Measurements from ENCODE around the gene IGSF21. TPM values are rescaled to one million over a fixed set of nuclear protein-coding genes. Genes with fewer than 3 reads are reported as not detected.

IGSF21 gene
- total and polyA plus RNA-seq, 2 donors from 2014 or later: 1.4 to 6.6 TPM

- DNase-seq (no peak), FAIRE-seq (no peak)
- no peaks in the 10 kb centered on the region for H3K4me1 ChIP-seq (ENCODE audit: control insufficient read depth in 2 of 3, insufficient read depth in 2 of 3, low read depth in 1 of 3, low read length in 3 of 3)
- H3K4me3 ChIP-seq (ENCODE audit: low read length in 3 of 3): no peak overlapping the region
- TF ChIP-seq, protein P1, sequence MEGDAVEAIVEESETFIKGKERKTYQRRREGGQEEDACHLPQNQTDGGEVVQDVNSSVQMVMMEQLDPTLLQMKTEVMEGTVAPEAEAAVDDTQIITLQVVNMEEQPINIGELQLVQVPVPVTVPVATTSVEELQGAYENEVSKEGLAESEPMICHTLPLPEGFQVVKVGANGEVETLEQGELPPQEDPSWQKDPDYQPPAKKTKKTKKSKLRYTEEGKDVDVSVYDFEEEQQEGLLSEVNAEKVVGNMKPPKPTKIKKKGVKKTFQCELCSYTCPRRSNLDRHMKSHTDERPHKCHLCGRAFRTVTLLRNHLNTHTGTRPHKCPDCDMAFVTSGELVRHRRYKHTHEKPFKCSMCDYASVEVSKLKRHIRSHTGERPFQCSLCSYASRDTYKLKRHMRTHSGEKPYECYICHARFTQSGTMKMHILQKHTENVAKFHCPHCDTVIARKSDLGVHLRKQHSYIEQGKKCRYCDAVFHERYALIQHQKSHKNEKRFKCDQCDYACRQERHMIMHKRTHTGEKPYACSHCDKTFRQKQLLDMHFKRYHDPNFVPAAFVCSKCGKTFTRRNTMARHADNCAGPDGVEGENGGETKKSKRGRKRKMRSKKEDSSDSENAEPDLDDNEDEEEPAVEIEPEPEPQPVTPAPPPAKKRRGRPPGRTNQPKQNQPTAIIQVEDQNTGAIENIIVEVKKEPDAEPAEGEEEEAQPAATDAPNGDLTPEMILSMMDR (IDR thresholded peaks at IDR 0.05; ENCODE audit: borderline replicate concordance, extremely low read depth, insufficient read depth): no peak
- intact Hi-C loops (cut with DNase I): no loop called here
- no peak overlapping the region for H3K9ac ChIP-seq (ENCODE audit: low read length in 3 of 3)
- no peaks in the 10 kb centered on the region for H3K9me3 ChIP-seq (ENCODE audit: control insufficient read depth in 2 of 3, insufficient read depth in 1 of 3, low read length in 3 of 3)
- H3K36me3 ChIP-seq (ENCODE audit: control insufficient read depth in 2 of 3, insufficient read depth in 3 of 3, low read length in 3 of 3): no peaks in the 10 kb centered on the region
- no peak overlapping the region for H3K27ac ChIP-seq (ENCODE audit: low read depth in 2 of 2, low read length in 2 of 2)
- no peaks in the 10 kb centered on the region for H3K27me3 ChIP-seq (ENCODE audit: control insufficient read depth, insufficient read depth, low read length)
Observed at GRCh38 chr1:18419113-18419844, 311.7 kb downstream of the IGSF21 start.

DNA sequence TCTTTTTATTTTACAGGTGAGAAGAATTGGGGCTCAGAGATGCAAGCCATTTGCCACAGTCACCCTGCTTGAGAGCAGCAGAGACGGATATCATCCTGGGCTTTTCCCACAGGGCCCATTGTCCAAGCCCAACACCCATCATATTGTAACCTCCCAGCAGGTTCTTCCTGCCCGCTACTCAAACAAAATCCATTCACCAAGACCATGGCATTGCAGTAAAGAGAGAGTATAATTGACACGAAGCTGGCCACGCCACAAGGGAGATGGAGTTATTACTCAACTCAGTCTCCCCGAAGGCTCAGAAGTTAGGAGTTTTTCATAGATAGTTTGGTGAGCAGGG, 312.2 kb downstream of the IGSF21 start:
- Histone ChIP-seq H3K36me3 (ENCODE audit: control insufficient read depth in 2 of 3, insufficient read depth in 3 of 3, low read length in 3 of 3) (no peaks in the 10 kb centered on the region), H3K4me3 (ENCODE audit: low read length in 3 of 3) (no peak overlapping the region), H3K27me3 (ENCODE audit: control insufficient read depth, insufficient read depth, low read length) (no peaks in the 10 kb centered on the region), H3K9ac (ENCODE audit: low read length in 3 of 3) (no peak overlapping the region), H3K4me1 (ENCODE audit: control insufficient read depth in 2 of 3, insufficient read depth in 2 of 3, low read depth in 1 of 3, low read length in 3 of 3) (no peaks in the 10 kb centered on the region), H3K9me3 (ENCODE audit: control insufficient read depth in 2 of 3, insufficient read depth in 1 of 3, low read length in 3 of 3) (no peaks in the 10 kb centered on the region), H3K27ac (ENCODE audit: low read depth in 2 of 2, low read length in 2 of 2) (no peak overlapping the region)
- TF ChIP-seq, protein P1 (IDR thresholded peaks at IDR 0.05; ENCODE audit: borderline replicate concordance, extremely low read depth, insufficient read depth): no peak
- intact Hi-C loops (cut with DNase I): no loop called here
- DNase-seq (no peak), FAIRE-seq (no peak)

GRCh38 chr1:18422076-18422777, 314.6 kb downstream of the IGSF21 start:
- no peak overlapping the region for H3K27ac ChIP-seq (ENCODE audit: low read depth in 2 of 2, low read length in 2 of 2)
- no peak for FAIRE-seq
- TF ChIP-seq, protein P1 (IDR thresholded peaks at IDR 0.05; ENCODE audit: borderline replicate concordance, extremely low read depth, insufficient read depth): no peak
- H3K27me3 ChIP-seq (ENCODE audit: control insufficient read depth, insufficient read depth, low read length): no peaks in the 10 kb centered on the region
- no peak overlapping the region for H3K9ac ChIP-seq (ENCODE audit: low read length in 3 of 3)
- no peaks in the 10 kb centered on the region for H3K4me1 ChIP-seq (ENCODE audit: control insufficient read depth in 2 of 3, insufficient read depth in 2 of 3, low read depth in 1 of 3, low read length in 3 of 3)
- peaks cover 0 to 7% (median 0%) of the 10 kb centered on the region in 3 donors for H3K9me3 ChIP-seq (ENCODE audit: control insufficient read depth in 2 of 3, insufficient read depth in 1 of 3, low read length in 3 of 3)
- no peak for DNase-seq
- H3K36me3 ChIP-seq (ENCODE audit: control insufficient read depth in 2 of 3, insufficient read depth in 3 of 3, low read length in 3 of 3): no peaks in the 10 kb centered on the region
- H3K4me3 ChIP-seq (ENCODE audit: low read length in 3 of 3): no peak overlapping the region
- intact Hi-C loops (cut with DNase I): no loop called here
